ENCODE results near the gene LDAH. TPM values are rescaled to one million over a fixed set of nuclear protein-coding genes. Genes with fewer than 3 reads are reported as not detected.

Gene LDAH
- total and polyA plus RNA-seq, 2 experiments from 2014 or later, result 12.1 to 37.5 TPM

GRCh38 chr2:20638014-20638413, 184.9 kb downstream of the LDAH start:
- Histone ChIP-seq H4K20me1 (replicated peaks; ENCODE audit: insufficient read depth) (no peaks in the 10 kb centered on the region), H3F3A (replicated peaks; ENCODE audit: low read depth) (no peaks in the 10 kb centered on the region), H3K36me3 (ENCODE audit: insufficient read depth) (no peaks in the 10 kb centered on the region), H3K4me1 (ENCODE audit: insufficient read depth) (peaks cover 6% of the 10 kb centered on the region), H3K4me2 (no peak overlapping the region), H3K9me2 (ENCODE audit: insufficient read depth) (no peaks in the 10 kb centered on the region), H2AFZ (no peak overlapping the region), H3K27ac (ENCODE audit: low read depth) (no peak overlapping the region), H3K4me3 (no peak overlapping the region), H3K27me3 (ENCODE audit: insufficient read depth) (no peaks in the 10 kb centered on the region), H3K79me2 (replicated peaks; ENCODE audit: insufficient read depth) (no peaks in the 10 kb centered on the region)
- H3K4me3 Mint-ChIP-seq, result no peak overlapping the region
- H3K27ac Mint-ChIP-seq, result no peak overlapping the region
- peaks cover 2% of the 10 kb centered on the region for H3K27me3 Mint-ChIP-seq (ENCODE audit: insufficient read depth, low read depth, poor library complexity)
- TF ChIP-seq EZH2phosphoT487 (IDR thresholded peaks at IDR 0.05; ENCODE audit: unreplicated experiment), result no peak
- TF ChIP-seq NANOG (IDR thresholded peaks at IDR 0.05; ENCODE audit: borderline replicate concordance), result no peak
- TF ChIP-seq CTCF (conservative IDR thresholded peaks at IDR 0.05; ENCODE audit: low read depth in 2 of 2), result no peak
- no peak for TF ChIP-seq CREB1 (CRISPR knock-in tag; IDR thresholded peaks at IDR 0.05; ENCODE audit: low read depth)
- TF ChIP-seq EZH2 (IDR thresholded peaks at IDR 0.05; ENCODE audit: low read depth, unreplicated experiment), result no peak
- no peak for DNase-seq (ENCODE audit: low spot score)
- no peak for ATAC-seq
- H3K4me1 Mint-ChIP-seq, result peaks cover 16% of the 10 kb centered on the region
- no peaks in the 10 kb centered on the region; the same call in 2 of the 3 replicates for H3K36me3 Mint-ChIP-seq (ENCODE audit: low read depth)
- H3K9me3 Mint-ChIP-seq, result no peaks in the 10 kb centered on the region

GRCh38 chr2:20637147-20637546, 185.8 kb downstream of the LDAH start:
- Histone ChIP-seq H3K4me3 (no peak overlapping the region), H3F3A (replicated peaks; ENCODE audit: low read depth) (no peaks in the 10 kb centered on the region), H3K4me1 (ENCODE audit: insufficient read depth) (peaks cover 6% of the 10 kb centered on the region), H3K27ac (ENCODE audit: low read depth) (no peak overlapping the region), H2AFZ (no peak overlapping the region), H3K27me3 (ENCODE audit: insufficient read depth) (no peaks in the 10 kb centered on the region), H3K4me2 (no peak overlapping the region), H4K20me1 (replicated peaks; ENCODE audit: insufficient read depth) (no peaks in the 10 kb centered on the region), H3K79me2 (replicated peaks; ENCODE audit: insufficient read depth) (no peaks in the 10 kb centered on the region), H3K9me2 (ENCODE audit: insufficient read depth) (no peaks in the 10 kb centered on the region), H3K36me3 (ENCODE audit: insufficient read depth) (no peaks in the 10 kb centered on the region)
- DNase-seq (ENCODE audit: low spot score) (no peak), ATAC-seq (no peak)
- H3K4me3 Mint-ChIP-seq, result no peak overlapping the region
- H3K9me3 Mint-ChIP-seq, result no peaks in the 10 kb centered on the region
- no peak overlapping the region for H3K27ac Mint-ChIP-seq
- peaks cover 24% of the 10 kb centered on the region for H3K4me1 Mint-ChIP-seq
- peaks cover 2% of the 10 kb centered on the region for H3K27me3 Mint-ChIP-seq (ENCODE audit: insufficient read depth, low read depth, poor library complexity)
- no peaks in the 10 kb centered on the region; the same call in 2 of the 3 replicates for H3K36me3 Mint-ChIP-seq (ENCODE audit: low read depth)
- TF ChIP-seq ZNF462 (CRISPR knock-in tag; IDR thresholded peaks at IDR 0.05) (no peak), ZNF331 (CRISPR knock-in tag; IDR thresholded peaks at IDR 0.05; ENCODE audit: low read depth) (no peak), POLR2AphosphoS5 (IDR thresholded peaks at IDR 0.05; ENCODE audit: low read depth) (no peak), EZH2 (IDR thresholded peaks at IDR 0.05; ENCODE audit: low read depth, unreplicated experiment) (no peak), STAT1 (IDR thresholded peaks at IDR 0.05; ENCODE audit: unreplicated experiment) (no peak), ZNF114 (CRISPR knock-in tag; IDR thresholded peaks at IDR 0.05) (no peak), JUNB (IDR thresholded peaks at IDR 0.05; ENCODE audit: unreplicated experiment) (no peak), ETS1 (IDR thresholded peaks at IDR 0.05) (no peak), EZH2phosphoT487 (IDR thresholded peaks at IDR 0.05; ENCODE audit: unreplicated experiment) (no peak), CREB1 (CRISPR knock-in tag; IDR thresholded peaks at IDR 0.05; ENCODE audit: low read depth) (no peak)

Measured in GM23338 (cell line).